DMS53 treated with DMSO at 0.1 percent for 48 hours (cell line): ENCODE data around the gene LMCD1.

ENCODE experiments used
- DNase-seq: peaks from one replicate; lab custom pipeline; 2025; ENCODE audit not compliant: unreplicated experiment; lab: John Stamatoyannopoulos, UW

LMCD1 gene

GRCh38 chr3:8501371-8502131, at the start of gene LMCD1:
LMCD1 (plus strand) TSS chr3:8501823; CDS start chr3:8501939, 116 bp downstream.
- DNase-seq = peak; percentile 56

GRCh38 chr3:8452112-8452511, 49.5 kb upstream of the LMCD1 start:
- DNase-seq = no peak

GRCh38 chr3:8453153-8453552, 48.5 kb upstream of the LMCD1 start:
- DNase-seq = no peak

- no peak for DNase-seq
Observed at GRCh38 chr3:8455526-8456411, 45.9 kb upstream of the LMCD1 start.

- peak; percentile 33 for DNase-seq
Observed at GRCh38 chr3:8456412-8456811, 45.2 kb upstream of the LMCD1 start.

- no peak for DNase-seq
Observed at GRCh38 chr3:8457039-8457438, 44.6 kb upstream of the LMCD1 start.

GRCh38 chr3:8458238-8458661, 43.4 kb upstream of the LMCD1 start:
- DNase-seq = no peak

- no peak for DNase-seq
Observed at GRCh38 chr3:8458711-8459110, 42.9 kb upstream of the LMCD1 start.

GRCh38 chr3:8460050-8460708, 41.4 kb upstream of the LMCD1 start:
- DNase-seq = no peak

- DNase-seq = no peak
Observed at GRCh38 chr3:8460815-8461456, 40.7 kb upstream of the LMCD1 start.

- no peak for DNase-seq
Observed at GRCh38 chr3:8464668-8465067, 37.0 kb upstream of the LMCD1 start.

GRCh38 chr3:8466526-8466925, 35.1 kb upstream of the LMCD1 start:
- no peak for DNase-seq

- no peak for DNase-seq
Observed at GRCh38 chr3:8470801-8471200, 30.8 kb upstream of the LMCD1 start.

GRCh38 chr3:8472549-8472948, 29.1 kb upstream of the LMCD1 start:
- DNase-seq = no peak

- DNase-seq = no peak
Observed at GRCh38 chr3:8473029-8473428, 28.6 kb upstream of the LMCD1 start.

GRCh38 chr3:8473990-8474389, 27.6 kb upstream of the LMCD1 start:
- DNase-seq = no peak

GRCh38 chr3:8474991-8475390, 26.6 kb upstream of the LMCD1 start:
- DNase-seq = no peak

- DNase-seq = no peak
Observed at GRCh38 chr3:8480699-8481098, 20.9 kb upstream of the LMCD1 start.

GRCh38 chr3:8481380-8481779, 20.2 kb upstream of the LMCD1 start:
- DNase-seq = no peak

GRCh38 chr3:8482263-8482662, 19.4 kb upstream of the LMCD1 start:
- DNase-seq = no peak
